ENCODE results near the gene LRRC74A. TPM values are rescaled to one million over a fixed set of nuclear protein-coding genes. Genes with fewer than 3 reads are reported as not detected.

LRRC74A gene
- total and polyA plus RNA-seq, 9 donors = 0.10 to 0.12 TPM; not detected in 7

DNA sequence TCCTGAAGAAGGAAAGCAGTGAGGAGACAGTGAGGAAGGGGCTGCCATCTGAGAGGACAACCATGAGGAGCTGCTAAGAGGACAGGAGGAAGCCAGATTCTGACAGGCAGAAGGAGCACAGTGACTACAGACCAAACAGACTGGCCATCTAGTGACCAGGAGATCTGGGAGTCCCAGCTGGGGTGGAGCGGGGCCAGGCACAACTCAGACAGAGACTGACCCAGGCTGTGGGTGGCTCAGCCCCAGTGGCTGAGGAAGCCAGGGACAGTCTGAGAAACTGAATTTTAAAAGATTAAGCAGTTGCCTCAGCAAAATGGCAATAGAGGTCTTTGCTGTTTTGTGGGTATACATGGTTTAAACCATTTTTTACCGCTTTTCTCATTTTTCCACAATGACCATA is 28.9 kb downstream of the LRRC74A start:
- no peaks in the 10 kb centered on the region for H3K4me1 ChIP-seq (ENCODE audit: insufficient read depth)
- TF ChIP-seq, protein P1, sequence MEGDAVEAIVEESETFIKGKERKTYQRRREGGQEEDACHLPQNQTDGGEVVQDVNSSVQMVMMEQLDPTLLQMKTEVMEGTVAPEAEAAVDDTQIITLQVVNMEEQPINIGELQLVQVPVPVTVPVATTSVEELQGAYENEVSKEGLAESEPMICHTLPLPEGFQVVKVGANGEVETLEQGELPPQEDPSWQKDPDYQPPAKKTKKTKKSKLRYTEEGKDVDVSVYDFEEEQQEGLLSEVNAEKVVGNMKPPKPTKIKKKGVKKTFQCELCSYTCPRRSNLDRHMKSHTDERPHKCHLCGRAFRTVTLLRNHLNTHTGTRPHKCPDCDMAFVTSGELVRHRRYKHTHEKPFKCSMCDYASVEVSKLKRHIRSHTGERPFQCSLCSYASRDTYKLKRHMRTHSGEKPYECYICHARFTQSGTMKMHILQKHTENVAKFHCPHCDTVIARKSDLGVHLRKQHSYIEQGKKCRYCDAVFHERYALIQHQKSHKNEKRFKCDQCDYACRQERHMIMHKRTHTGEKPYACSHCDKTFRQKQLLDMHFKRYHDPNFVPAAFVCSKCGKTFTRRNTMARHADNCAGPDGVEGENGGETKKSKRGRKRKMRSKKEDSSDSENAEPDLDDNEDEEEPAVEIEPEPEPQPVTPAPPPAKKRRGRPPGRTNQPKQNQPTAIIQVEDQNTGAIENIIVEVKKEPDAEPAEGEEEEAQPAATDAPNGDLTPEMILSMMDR (IDR thresholded peaks at IDR 0.05) = no peak
- TF ChIP-seq EP300 (IDR thresholded peaks at IDR 0.05) (no peak), POLR2A (IDR thresholded peaks at IDR 0.05) (no peak)
- H3K4me3 ChIP-seq = no peak overlapping the region
- no peak for DNase-seq
- 91 to 96% (median 92%) methylated on average over 2 of the region's 2 CpGs for WGBS, 3 donors
- no peaks in the 10 kb centered on the region for H3K27me3 ChIP-seq
- no peaks in the 10 kb centered on the region for H3K9me3 ChIP-seq
- intact Hi-C loops (cut with DNase I) = no loop called here
- H3K27ac ChIP-seq = no peak overlapping the region
- no peaks in the 10 kb centered on the region for H3K36me3 ChIP-seq

DNA sequence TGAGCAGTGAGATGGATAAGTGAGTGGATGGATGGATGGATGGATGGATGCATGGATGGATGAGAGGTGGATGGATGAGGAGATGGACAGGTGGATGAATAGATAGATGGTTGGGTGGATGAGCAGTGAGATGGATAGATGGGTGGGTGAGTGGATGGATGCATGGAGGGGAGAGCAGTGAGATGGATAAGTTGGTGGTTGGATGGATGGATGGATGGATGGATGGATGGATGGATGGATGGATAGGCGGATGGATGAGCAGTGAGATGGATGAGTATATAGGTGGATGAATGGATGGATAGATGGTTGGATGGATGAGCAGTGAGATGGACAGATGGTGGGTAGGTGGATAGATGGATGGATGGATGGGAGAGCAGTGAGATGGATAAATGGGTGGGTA is 30.6 kb downstream of the LRRC74A start:
- 62 to 74% (median 68%) methylated on average over 1 of the region's 1 CpG for WGBS, 3 donors
- no peaks in the 10 kb centered on the region for H3K36me3 ChIP-seq
- intact Hi-C loops (cut with DNase I) = no loop called here
- no peak for DNase-seq
- H3K27ac ChIP-seq = no peak overlapping the region
- no peaks in the 10 kb centered on the region for H3K4me1 ChIP-seq (ENCODE audit: insufficient read depth)
- no peak overlapping the region for H3K4me3 ChIP-seq
- no peaks in the 10 kb centered on the region for H3K9me3 ChIP-seq
- no peaks in the 10 kb centered on the region for H3K27me3 ChIP-seq
- TF ChIP-seq, protein P1 (IDR thresholded peaks at IDR 0.05) = no peak
- TF ChIP-seq EP300 (IDR thresholded peaks at IDR 0.05) (no peak), POLR2A (IDR thresholded peaks at IDR 0.05) (no peak)

DNA sequence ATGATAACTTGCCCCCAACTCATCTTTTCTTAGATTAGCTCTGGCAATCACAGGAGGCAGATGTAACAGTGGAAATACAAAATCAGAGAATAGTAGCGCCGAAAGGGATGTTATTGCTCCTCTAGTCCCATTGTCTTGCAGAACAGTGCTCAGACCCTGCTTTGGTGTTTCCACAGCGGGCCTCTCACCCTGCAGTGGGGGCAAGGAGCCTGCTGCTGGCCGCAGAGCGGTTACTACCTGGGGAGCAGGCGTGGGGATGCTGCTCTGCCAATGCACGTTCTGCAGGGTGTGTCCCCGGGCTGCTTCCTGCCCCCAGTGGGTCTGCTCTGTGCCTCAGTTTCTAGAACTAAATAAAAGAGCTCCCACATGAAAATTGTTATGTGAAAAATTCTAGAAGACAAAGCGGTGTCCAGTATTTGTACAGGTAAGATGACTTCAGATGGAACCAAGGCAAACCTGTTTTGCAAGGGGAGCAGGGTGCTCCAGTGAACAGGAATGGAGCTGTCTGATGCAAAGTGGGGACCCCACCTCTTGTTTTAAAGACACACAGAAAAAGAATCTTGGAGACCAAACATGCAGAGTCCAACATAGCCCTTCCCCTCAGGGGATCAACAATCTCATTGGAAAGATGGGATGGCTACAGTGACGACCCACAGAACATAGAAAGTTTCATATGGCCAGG is 35.5 kb downstream of the LRRC74A start:
- WGBS, 3 donors = 63 to 69% (median 65%) methylated on average over 10 of the region's 10 CpGs
- Histone ChIP-seq H3K36me3 (no peaks in the 10 kb centered on the region), H3K4me1 (ENCODE audit: insufficient read depth) (no peaks in the 10 kb centered on the region), H3K27ac (no peak overlapping the region), H3K27me3 (no peaks in the 10 kb centered on the region), H3K4me3 (no peak overlapping the region), H3K9me3 (no peaks in the 10 kb centered on the region)
- intact Hi-C loops (cut with DNase I) = no loop called here
- DNase-seq = no peak
- no peak for TF ChIP-seq EP300 (IDR thresholded peaks at IDR 0.05)
- TF ChIP-seq POLR2A (IDR thresholded peaks at IDR 0.05) = no peak
- TF ChIP-seq, protein P1 (IDR thresholded peaks at IDR 0.05) = no peak

DNA sequence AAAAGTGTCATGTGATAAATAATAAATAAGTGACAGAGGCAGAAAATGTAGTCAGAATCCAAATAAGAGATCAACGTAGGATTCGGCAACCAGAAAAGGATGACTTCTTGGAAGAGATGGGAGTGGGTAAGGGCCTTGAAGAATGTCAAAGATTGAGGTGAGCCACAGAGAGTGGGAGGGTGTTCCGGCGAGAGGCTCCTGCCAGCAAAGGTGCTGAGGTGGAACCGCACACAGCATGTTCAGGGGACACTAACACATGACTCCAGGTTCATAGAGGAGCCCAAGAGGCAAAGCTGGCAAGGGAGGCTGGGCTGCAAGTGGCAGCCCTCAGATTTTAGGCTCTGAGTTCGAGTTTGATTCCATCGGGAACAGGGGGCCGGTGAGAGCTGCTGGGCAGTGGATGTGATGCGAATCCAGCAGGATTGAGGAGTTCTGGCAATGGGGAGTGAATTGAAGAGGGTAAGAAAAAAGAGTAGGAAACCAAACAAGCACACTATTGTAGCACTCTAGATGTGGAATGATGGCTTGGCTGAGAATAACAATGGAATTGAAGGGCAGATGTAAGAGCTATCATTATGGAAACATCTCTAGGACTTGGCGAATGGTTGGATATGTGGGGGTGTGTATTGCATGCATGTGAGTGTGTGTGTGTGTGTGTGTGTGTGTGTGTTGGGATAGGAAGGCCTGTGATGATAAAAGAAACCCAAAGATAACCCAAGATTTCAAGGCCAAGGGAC is 36.5 kb downstream of the LRRC74A start:
- H3K9me3 ChIP-seq = no peaks in the 10 kb centered on the region
- H3K36me3 ChIP-seq = no peaks in the 10 kb centered on the region
- no peak for TF ChIP-seq POLR2A (IDR thresholded peaks at IDR 0.05)
- TF ChIP-seq, protein P1 (IDR thresholded peaks at IDR 0.05) = no peak
- no peak for TF ChIP-seq EP300 (IDR thresholded peaks at IDR 0.05)
- H3K4me1 ChIP-seq (ENCODE audit: insufficient read depth) = no peaks in the 10 kb centered on the region
- 77 to 87% (median 78%) methylated on average over 10 of the region's 10 CpGs for WGBS, 3 donors
- no peaks in the 10 kb centered on the region for H3K27me3 ChIP-seq
- no peak overlapping the region for H3K4me3 ChIP-seq
- intact Hi-C loops (cut with DNase I) = no loop called here
- no peak overlapping the region for H3K27ac ChIP-seq
- no peak for DNase-seq

Data from ovary (tissue), 9 donors.